GM12878 (cell line): ENCODE measurements around the gene CASP10. TPM values are rescaled to one million over a fixed set of nuclear protein-coding genes. Genes with fewer than 3 reads are reported as not detected.

Source experiments
- ATAC-seq: fragments of 200-7000 bp; cut with Tn5 transposase; 3 replicates; pipeline ENCODE4 v1.9.1; 2020; ENCODE audit warnings: mild to moderate bottlenecking, moderate library complexity
- BruUV-seq: library from RNA; stranded (reverse); fragments of 400-500 nt; replicated peaks from 2 replicates; lab custom pipeline; 2021; lab: Mats Ljungman, UMichigan
- CTCF ChIA-PET: fragments of 300-600 bp; sonication (Branson Sonifier 250); formaldehyde crosslinking; extraction: SDS; loops from one replicate; lab custom pipeline; 2021; ENCODE audit warnings: inconsistent platforms; lab: Yijun Ruan, JAX
- POLR2A ChIA-PET: fragments of 350-600 bp; formaldehyde crosslinking; extraction: SDS; loops from one replicate; lab custom pipeline; 2021; ENCODE audit warnings: inconsistent platforms; lab: Charles Lee
- RAD21 ChIA-PET: fragments of 300-600 bp; sonication (Branson Sonifier 250); formaldehyde crosslinking; loops from one replicate; lab custom pipeline; 2023; ENCODE audit warnings: antibody characterized with exemption; ENCODE audit not compliant: unreplicated experiment; lab: Charles Lee
- SMC1A ChIA-PET: fragments of 300-600 bp; sonication (Branson Sonifier 250); formaldehyde crosslinking; loops from one replicate; lab custom pipeline; 2023; ENCODE audit not compliant: unreplicated experiment, uncharacterized antibody; lab: Charles Lee
- DNase-seq: peaks from one replicate; pipeline ENCODE4 v3.0.0-alpha.2; 2011; ENCODE audit warnings: low read depth, low spot score
- FAIRE-seq: peaks from 3 replicates; lab custom pipeline; 2011; peaks lifted over from hg19 to GRCh38; lab: Jason Lieb, UNC
- H2AFZ ChIP-seq: 2 replicates; pipeline ENCODE4 v1.6.0; 2011; ENCODE audit warnings: low read depth, low read length, control low read depth; ENCODE audit not compliant: control insufficient read depth
- H3K27ac ChIP-seq: 2 replicates; pipeline ENCODE4 v1.5.1; 2011; ENCODE audit warnings: control low read depth; ENCODE audit not compliant: control insufficient read depth, insufficient read depth
- H3K27me3 ChIP-seq, 2 experiments: replicated peaks in 1 of 2; 2 replicates each; pipeline versions ENCODE4 v1.6.0 to v1.6.1; 2011; ENCODE audit warnings: low read length in 1 of 2; ENCODE audit not compliant: control insufficient read depth in 2 of 2, insufficient read depth in 2 of 2
- H3K36me3 ChIP-seq, 2 experiments: 2 replicates each; pipeline ENCODE4 v1.5.1; 2011; ENCODE audit warnings: low read length in 1 of 2; ENCODE audit not compliant: control insufficient read depth in 2 of 2, insufficient read depth in 2 of 2
- H3K4me1 ChIP-seq: 2 replicates; pipeline ENCODE4 v1.6.1; 2011; ENCODE audit warnings: mild to moderate bottlenecking, low read length, moderate library complexity, mixed read lengths; ENCODE audit not compliant: control insufficient read depth, insufficient read depth
- H3K4me2 ChIP-seq: 2 replicates; pipeline ENCODE4 v1.6.0; 2011; ENCODE audit warnings: control low read depth; ENCODE audit not compliant: control insufficient read depth, insufficient read depth
- H3K4me3 ChIP-seq: fragments of 200-600 bp; sonication (generic); 2 replicates; pipeline ENCODE4 v1.5.1; 2016
- H3K79me2 ChIP-seq: 2 replicates; pipeline ENCODE4 v1.6.0; 2011; ENCODE audit warnings: low read length; ENCODE audit not compliant: control insufficient read depth, insufficient read depth
- H3K9ac ChIP-seq: 2 replicates; pipeline ENCODE4 v1.8.0; 2011; ENCODE audit warnings: low read length, control low read depth, mixed read lengths; ENCODE audit not compliant: control insufficient read depth, insufficient read depth
- H3K9me3 ChIP-seq: replicated peaks from 3 replicates; pipeline ENCODE4 v1.5.1; 2011; ENCODE audit warnings: mild to moderate bottlenecking, low read length; ENCODE audit not compliant: control insufficient read depth, insufficient read depth
- H4K20me1 ChIP-seq: 2 replicates; pipeline ENCODE4 v1.6.0; 2011; ENCODE audit not compliant: control insufficient read depth, insufficient read depth
- BRCA1 ChIP-seq: IDR thresholded peaks from 2 replicates; pipeline ENCODE4 v1.6.1; 2011; ENCODE audit warnings: low read depth, low read length, improper control_type of control experiment
- CHD4 ChIP-seq: fragments of 200-600 bp; sonication (generic); IDR thresholded peaks from 2 replicates; pipeline ENCODE4 v1.6.1; 2016; ENCODE audit warnings: mild to moderate bottlenecking
- FOXM1 ChIP-seq: IDR thresholded peaks from 2 replicates; pipeline ENCODE4 v1.6.1; 2012; ENCODE audit warnings: low read depth, mild to moderate bottlenecking, inconsistent platforms, low read length, moderate library complexity
- JUND ChIP-seq: IDR thresholded peaks from 2 replicates; pipeline ENCODE4 v1.6.1; 2012; ENCODE audit warnings: low read depth, mild to moderate bottlenecking, low read length, improper control_type of control experiment, moderate library complexity
- MEF2A ChIP-seq: IDR thresholded peaks from 2 replicates; pipeline ENCODE4 v1.6.1; 2011; ENCODE audit warnings: low read depth, mild to moderate bottlenecking, low read length, moderate library complexity; ENCODE audit not compliant: insufficient read depth
- MTA2 ChIP-seq: fragments of 450-650 bp; IDR thresholded peaks from 2 replicates; pipeline ENCODE4 v1.6.1; 2016; ENCODE audit warnings: low read depth, mild to moderate bottlenecking, moderate library complexity
- SREBF2 ChIP-seq: IDR thresholded peaks from 2 replicates; pipeline ENCODE4 v1.6.1; 2012; ENCODE audit warnings: mild to moderate bottlenecking, low read length
- ZNF622 ChIP-seq: fragments of 450-650 bp; IDR thresholded peaks from 2 replicates; pipeline ENCODE4 v1.6.1; 2017; ENCODE audit warnings: mild to moderate bottlenecking, inconsistent platforms
- WGBS: methylation state at CpG from one replicate; pipeline ENCODE4 v1.1.6; 2016; ENCODE audit warnings: low lambda C conversion rate; ENCODE audit not compliant: insufficient replicate concordance, insufficient coverage; ENCODE audit errors: missing lambda C conversion rate; 5-methylcytosine and 5-hydroxymethylcytosine counted together
- in situ Hi-C: fragments of 300-500 bp; cut with MboI; formaldehyde crosslinking; loops from 9 replicates; pipeline ENCODE4 v1.14.3; 2018; ENCODE audit warnings: mixed read lengths
- intact Hi-C: fragments of 100-400 bp; cut with micrococcal nuclease; formaldehyde crosslinking; loops from one replicate; pipeline ENCODE4 v1.14.2; 2022; ENCODE audit not compliant: unreplicated experiment
- polyA plus RNA-seq, 11 experiments: library from polyadenylated mRNA; depleted of rRNA in 4 of 11; unstranded in 6 of 11; stranded (reverse) in 5 of 11; fragments of >200 nt; fragmentation: Nextera tagmentation in 4 of 11; fragmentation: Illumina TruSeq in 1 of 11; extraction: Ambion mirVana in 4 of 11; extraction: Trizol in 1 of 11; gene quantifications; 1 replicate in 1 of 11; 2 replicates in 10 of 11; pipeline versions ENCODE4 v1.2.1 to v1.2.3, GENCODE V29; 2011 to 2016; ENCODE audit warnings: inconsistent platforms in 2 of 11, missing spikeins in 2 of 11, low read depth in 1 of 11
- total RNA-seq, 4 experiments: library from RNA; depleted of rRNA in 3 of 4; stranded (reverse); fragments of >200 nt in 3 of 4; fragmentation: Illumina TruSeq in 1 of 4; extraction: Trizol in 1 of 4; gene quantifications; 2 replicates each; pipeline versions ENCODE4 v1.2.1 to v1.2.3, GENCODE V29; 2013 to 2021
- TF ChIP-seq, protein P1 (sequence below): fragments of 450-650 bp; IDR thresholded peaks from 2 replicates; pipeline ENCODE4 v1.6.1; 2017; ENCODE audit warnings: mild to moderate bottlenecking, low read depth, inconsistent platforms; ENCODE audit not compliant: poor library complexity, severe bottlenecking
- TF ChIP-seq, protein P2 (sequence below): fragments of 450-650 bp; formaldehyde crosslinking; IDR thresholded peaks from 2 replicates; pipeline ENCODE4 v1.5.0; 2022; ENCODE audit warnings: mild to moderate bottlenecking, missing genetic modification characterization
- TF ChIP-seq, protein P3 (sequence below): fragments of 150-350 bp; IDR thresholded peaks from 2 replicates; pipeline ENCODE4 v1.6.1; 2016; ENCODE audit warnings: low read depth, low read length

CASP10 gene
- total and polyA plus RNA-seq, 10 of the 15 experiments (the other 5 are each of a cell fraction or from before 2014, with no cell fraction given), result 7.2 to 14.1 (median 10.8) TPM

DNA sequence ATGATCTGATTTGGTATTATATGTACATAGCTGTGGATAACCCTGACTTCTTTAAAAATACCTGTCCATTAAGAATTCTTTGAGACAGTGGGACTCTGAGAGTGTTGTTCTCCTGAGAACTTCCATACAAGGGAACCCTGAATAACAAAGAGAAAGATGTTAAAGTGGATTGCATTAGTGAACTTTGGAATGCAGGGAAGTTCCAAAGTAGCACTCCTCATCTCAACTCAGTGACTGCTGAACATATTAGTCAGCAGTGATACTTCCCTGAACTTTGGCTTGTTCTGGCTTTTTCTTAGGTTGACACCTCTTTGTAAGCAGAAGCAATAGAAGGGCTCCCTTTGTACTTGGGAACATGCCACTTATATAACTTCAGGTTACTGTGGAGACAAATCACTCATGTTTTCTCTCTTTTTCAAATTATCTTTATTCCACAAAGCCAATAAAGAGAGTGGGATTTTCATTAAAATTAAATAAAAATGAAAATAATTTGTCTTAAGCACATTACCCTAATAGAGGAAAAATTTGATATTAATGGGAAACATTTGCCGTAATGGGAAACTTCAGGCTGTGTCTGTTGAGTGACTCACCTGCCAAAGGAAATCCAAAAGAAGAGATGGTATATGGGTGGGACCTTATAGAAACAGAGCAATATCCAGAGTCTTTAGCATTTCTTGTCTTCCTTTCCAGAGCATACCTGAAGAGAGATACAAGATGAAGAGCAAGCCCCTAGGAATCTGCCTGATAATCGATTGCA, 33.7 kb upstream of the CASP10 start:
- Histone ChIP-seq H4K20me1 (no peaks in the 10 kb centered on the region), H3K4me1 (peaks cover 8% of the 10 kb centered on the region; the same call in 1 of the 2 replicates), H3K9ac (no peak overlapping the region), H3K9me3 (no peaks in the 10 kb centered on the region), H3K4me2 (no peak overlapping the region), H3K79me2 (peaks cover 11% of the 10 kb centered on the region), H3K4me3 (no peak overlapping the region), H2AFZ (no peak overlapping the region), H3K27ac (no peak overlapping the region), H3K36me3 (peaks cover 12 to 29% of the 10 kb centered on the region in 2 experiments), H3K27me3 (no peaks in the 10 kb centered on the region)
- SMC1A ChIA-PET, result interaction anchor here (1.1 to 2.0 kb wide), 3 partner anchors 9 to 34 kb away, joined by 3 to 15 read pairs (median 8); partner anchors contain the start of gene CFLAR
- WGBS, result 100% methylated on average over 2 of the region's 2 CpGs
- BruUV-seq, result no TSS peak
- RAD21 ChIA-PET, result interaction anchor here (0.7 to 1.8 kb wide), 6 partner anchors 9 to 244 kb away, joined by 3 to 11 read pairs (median 4); no protein-coding TSS in a partner anchor
- in situ Hi-C loops, result no loop called here
- no peak for FAIRE-seq
- CTCF ChIA-PET, result interaction anchor here (0.6 to 2.5 kb wide), 7 partner anchors 9 to 186 kb away, joined by 3 to 10 read pairs (median 5); partner anchors contain the start of genes CASP10, CFLAR and ORC2
- ATAC-seq, result peak; percentile 5; the same call in 1 of the 3 replicates
- POLR2A ChIA-PET, result interaction anchor here (0.8 to 1.6 kb wide), 6 partner anchors 9 to 186 kb away, joined by 3 to 8 read pairs (median 3); partner anchors contain the start of gene ORC2
- DNase-seq, result no peak
- intact Hi-C loops, result no loop called here
- no peak for TF ChIP-seq MTA2
- TF ChIP-seq, protein P1, sequence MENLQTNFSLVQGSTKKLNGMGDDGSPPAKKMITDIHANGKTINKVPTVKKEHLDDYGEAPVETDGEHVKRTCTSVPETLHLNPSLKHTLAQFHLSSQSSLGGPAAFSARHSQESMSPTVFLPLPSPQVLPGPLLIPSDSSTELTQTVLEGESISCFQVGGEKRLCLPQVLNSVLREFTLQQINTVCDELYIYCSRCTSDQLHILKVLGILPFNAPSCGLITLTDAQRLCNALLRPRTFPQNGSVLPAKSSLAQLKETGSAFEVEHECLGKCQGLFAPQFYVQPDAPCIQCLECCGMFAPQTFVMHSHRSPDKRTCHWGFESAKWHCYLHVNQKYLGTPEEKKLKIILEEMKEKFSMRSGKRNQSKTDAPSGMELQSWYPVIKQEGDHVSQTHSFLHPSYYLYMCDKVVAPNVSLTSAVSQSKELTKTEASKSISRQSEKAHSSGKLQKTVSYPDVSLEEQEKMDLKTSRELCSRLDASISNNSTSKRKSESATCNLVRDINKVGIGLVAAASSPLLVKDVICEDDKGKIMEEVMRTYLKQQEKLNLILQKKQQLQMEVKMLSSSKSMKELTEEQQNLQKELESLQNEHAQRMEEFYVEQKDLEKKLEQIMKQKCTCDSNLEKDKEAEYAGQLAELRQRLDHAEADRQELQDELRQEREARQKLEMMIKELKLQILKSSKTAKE, result no peak
- no peak for TF ChIP-seq CHD4
- TF ChIP-seq, protein P2, sequence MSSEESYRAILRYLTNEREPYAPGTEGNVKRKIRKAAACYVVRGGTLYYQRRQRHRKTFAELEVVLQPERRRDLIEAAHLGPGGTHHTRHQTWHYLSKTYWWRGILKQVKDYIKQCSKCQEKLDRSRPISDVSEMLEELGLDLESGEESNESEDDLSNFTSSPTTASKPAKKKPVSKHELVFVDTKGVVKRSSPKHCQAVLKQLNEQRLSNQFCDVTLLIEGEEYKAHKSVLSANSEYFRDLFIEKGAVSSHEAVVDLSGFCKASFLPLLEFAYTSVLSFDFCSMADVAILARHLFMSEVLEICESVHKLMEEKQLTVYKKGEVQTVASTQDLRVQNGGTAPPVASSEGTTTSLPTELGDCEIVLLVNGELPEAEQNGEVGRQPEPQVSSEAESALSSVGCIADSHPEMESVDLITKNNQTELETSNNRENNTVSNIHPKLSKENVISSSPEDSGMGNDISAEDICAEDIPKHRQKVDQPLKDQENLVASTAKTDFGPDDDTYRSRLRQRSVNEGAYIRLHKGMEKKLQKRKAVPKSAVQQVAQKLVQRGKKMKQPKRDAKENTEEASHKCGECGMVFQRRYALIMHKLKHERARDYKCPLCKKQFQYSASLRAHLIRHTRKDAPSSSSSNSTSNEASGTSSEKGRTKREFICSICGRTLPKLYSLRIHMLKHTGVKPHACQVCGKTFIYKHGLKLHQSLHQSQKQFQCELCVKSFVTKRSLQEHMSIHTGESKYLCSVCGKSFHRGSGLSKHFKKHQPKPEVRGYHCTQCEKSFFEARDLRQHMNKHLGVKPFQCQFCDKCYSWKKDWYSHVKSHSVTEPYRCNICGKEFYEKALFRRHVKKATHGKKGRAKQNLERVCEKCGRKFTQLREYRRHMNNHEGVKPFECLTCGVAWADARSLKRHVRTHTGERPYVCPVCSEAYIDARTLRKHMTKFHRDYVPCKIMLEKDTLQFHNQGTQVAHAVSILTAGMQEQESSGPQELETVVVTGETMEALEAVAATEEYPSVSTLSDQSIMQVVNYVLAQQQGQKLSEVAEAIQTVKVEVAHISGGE, result no peak
- TF ChIP-seq, protein P3, sequence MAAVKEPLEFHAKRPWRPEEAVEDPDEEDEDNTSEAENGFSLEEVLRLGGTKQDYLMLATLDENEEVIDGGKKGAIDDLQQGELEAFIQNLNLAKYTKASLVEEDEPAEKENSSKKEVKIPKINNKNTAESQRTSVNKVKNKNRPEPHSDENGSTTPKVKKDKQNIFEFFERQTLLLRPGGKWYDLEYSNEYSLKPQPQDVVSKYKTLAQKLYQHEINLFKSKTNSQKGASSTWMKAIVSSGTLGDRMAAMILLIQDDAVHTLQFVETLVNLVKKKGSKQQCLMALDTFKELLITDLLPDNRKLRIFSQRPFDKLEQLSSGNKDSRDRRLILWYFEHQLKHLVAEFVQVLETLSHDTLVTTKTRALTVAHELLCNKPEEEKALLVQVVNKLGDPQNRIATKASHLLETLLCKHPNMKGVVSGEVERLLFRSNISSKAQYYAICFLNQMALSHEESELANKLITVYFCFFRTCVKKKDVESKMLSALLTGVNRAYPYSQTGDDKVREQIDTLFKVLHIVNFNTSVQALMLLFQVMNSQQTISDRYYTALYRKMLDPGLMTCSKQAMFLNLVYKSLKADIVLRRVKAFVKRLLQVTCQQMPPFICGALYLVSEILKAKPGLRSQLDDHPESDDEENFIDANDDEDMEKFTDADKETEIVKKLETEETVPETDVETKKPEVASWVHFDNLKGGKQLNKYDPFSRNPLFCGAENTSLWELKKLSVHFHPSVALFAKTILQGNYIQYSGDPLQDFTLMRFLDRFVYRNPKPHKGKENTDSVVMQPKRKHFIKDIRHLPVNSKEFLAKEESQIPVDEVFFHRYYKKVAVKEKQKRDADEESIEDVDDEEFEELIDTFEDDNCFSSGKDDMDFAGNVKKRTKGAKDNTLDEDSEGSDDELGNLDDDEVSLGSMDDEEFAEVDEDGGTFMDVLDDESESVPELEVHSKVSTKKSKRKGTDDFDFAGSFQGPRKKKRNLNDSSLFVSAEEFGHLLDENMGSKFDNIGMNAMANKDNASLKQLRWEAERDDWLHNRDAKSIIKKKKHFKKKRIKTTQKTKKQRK, result no peak
- no peak for TF ChIP-seq MEF2A
- TF ChIP-seq JUND, result no peak
- no peak for TF ChIP-seq SREBF2
- no peak for TF ChIP-seq BRCA1
- no peak for TF ChIP-seq FOXM1
- TF ChIP-seq ZNF622, result no peak
